ENCODE data around the gene MMP12.
"Not testable (repeated sequence)": the region's sequence is repeated elsewhere in the genome, so short reads cannot be mapped to it uniquely, and the experiment has no call there.

MMP12 gene

DNA sequence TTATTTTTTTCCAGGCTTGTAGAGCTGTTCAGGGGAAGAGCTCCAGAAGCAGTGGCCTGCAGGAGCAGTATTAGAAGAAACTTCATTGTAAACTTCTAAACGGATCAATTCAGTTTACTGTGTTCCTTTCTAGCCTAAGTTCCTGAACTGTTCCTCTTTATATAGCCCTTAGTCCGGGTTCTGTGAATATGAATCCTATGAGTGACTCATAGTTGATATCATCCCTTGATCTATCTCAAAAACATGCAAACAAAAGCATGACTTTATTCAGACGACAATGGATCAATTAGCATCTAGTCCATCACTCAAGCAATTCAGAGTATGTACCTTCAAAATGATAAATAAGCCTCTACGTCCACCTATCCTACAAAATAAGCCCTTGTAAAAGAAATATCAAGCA is at the start of gene MMP12:
Gene MMP12 (minus strand): TSS at position 131 of the 400 bp plus-strand sequence. CDS start 45 bp downstream, at position 86.
- DNase-seq (ENCODE audit: low read depth in 3 of 3, low spot score in 1 of 3) = no peak

DNA sequence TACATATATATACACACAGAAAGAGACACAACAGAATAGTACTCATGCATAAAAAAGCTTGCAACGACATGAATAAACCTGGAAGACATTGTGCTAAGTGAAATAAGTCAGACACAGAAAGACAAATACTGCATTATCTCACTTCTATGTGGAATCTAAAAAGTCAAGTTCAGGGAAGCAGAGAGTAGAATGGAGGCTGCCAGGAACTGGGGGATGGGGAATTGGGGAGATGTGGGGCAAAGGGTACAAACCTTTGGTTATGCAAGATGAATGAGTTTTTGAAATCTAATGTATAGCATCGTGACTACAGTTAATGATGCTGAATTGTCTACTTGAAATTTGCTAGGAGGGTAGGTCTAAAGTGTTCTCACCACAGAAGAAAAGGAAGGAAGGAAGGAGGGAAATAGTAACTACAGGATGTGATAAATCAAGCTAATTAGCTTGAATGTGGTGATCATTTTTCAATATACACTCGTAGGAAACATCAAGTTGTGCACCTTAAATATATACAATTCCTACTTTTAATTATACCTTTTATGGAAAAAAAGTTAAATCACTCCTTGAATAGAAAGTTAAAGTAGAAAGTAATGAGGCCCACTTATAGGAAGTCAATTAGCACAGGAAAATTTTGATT is 46.9 kb upstream of the MMP12 start:
- DNase-seq (ENCODE audit: low read depth in 3 of 3, low spot score in 1 of 3) = no peak

DNA sequence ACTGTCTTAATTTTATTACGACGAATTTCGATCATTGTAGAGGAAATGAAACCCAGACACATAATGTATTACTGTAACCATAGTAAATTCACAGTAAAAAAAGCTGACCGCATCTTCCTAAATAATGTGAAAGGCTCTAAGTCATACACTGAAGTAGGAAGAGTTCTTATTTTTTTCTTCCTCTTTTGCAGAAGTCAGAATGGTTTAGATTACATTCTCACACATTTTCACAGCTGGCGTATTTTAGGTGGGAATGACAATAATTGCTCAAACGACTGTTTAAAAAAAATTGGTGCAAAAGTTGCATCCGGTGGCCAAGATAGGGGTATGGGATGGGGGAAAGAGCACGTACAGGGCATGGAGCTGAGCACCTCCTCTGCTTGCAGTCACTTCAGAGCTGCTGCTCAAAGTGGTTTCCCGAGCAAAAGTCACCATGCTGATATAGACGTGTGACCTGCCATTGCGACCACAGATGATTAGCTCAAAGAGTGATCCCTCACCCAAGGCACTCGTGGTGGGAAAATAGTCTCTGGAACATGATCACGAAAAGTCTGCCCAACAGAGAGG is 45.4 kb upstream of the MMP12 start:
- no peak for DNase-seq (ENCODE audit: low read depth in 3 of 3, low spot score in 1 of 3)

DNA sequence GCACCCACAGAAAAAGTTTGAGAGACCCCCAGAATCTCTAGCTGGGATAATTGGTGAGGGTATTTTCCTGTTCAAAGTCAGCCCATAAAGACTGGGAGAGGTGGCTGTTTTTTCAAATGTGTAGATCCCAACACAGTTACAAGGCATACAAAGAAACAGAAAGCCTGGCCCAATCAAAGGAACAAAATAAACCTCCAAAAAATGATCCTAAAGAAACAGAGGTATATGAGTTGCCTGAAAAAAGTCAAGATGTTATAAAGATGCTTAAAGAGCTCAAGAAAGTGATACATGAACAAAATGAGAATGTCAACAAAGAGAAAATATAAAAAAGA is 40.2 kb upstream of the MMP12 start:
- DNase-seq (ENCODE audit: low read depth in 3 of 3, low spot score in 1 of 3) = no peak

DNA sequence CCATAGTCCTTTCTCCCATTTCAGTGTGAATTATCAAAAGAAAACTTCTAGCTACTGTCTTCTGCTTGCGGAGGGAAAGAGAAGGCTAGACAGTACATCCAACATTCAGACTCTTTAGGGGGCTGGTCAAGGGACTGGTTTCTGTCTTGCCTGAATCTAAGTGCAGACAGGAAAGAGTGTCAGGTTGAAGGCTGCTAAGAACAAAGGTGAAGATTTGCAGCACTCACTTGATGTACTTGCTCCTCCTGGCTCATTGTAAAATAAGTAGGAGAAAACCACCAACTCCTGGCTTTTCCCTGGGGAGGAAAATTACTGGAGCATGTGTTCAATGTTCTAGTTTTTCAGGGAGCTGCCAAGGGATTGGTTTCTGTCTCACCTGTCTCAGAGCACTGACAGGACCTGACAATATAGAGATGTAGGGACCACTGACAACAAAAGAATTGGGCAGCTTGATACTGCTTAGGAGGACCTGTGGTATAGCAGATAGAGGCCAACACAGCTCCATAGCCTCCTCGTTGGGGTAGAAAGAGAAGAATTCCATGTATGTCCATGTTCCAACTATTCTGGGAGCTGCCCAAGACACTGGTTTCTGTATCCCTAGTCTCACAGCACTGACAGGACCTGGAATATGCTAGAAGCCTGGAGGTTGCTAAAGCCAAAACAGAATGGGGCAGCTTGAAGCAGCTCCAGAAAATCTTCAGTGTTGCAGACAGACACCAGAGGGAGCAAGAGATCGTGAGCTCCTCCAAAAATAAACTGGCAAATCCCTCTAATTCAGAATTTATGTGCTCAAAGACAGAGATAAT is 39.7 kb upstream of the MMP12 start:
- no peak for DNase-seq (ENCODE audit: low read depth in 3 of 3, low spot score in 1 of 3)

DNA sequence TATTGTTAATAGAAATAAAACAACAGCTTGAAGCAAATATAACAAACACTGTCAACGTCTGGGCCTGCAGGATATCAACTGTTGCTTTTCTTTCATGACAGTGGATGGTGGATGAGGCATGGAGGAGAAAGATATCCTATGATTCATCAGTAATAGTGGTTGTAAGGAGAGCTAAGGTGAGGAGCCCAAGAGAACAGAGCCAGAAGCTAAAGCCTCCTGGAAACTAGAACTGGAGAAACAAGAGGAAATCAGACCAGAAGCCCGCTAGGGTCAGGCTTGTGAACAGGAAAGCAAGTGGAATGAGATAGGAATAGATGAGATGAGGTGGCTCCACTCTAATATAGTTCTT is 37.7 kb upstream of the MMP12 start:
- DNase-seq (ENCODE audit: low read depth in 3 of 3, low spot score in 1 of 3) = no peak

DNA sequence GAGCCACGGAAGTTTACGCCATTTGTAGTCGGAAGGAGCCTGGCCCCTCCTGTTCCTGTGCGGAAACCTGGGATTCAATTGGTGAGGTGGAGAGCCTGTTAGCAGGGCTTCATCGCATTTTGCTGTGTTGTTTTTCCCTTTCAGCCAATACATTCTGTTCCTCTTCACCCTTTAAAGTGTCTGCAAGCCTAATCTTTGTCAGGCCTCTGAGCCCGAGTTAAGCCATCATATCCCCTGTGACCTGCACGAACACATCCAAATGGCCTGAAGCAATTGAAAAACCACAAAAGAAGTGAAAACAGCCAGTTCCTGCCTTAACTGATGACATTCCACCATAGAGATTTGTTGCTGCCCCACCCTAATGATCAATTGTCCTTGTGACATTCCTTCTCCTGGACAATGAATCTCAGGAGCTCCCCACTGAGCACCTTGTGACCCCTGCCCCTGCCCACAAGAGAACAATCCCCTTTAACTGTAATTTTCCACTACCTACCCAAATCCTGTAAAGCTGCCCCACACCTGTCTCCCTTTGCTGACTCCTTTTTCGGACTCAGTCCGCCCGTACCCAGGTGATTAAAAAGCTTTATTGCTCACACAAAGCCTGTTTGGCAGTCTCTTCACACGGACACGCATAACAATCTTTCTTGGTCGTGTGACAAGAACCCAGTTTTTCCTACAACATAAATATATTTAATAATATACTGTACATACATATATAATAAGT is 37.1 kb upstream of the MMP12 start:
- DNase-seq (ENCODE audit: low read depth in 3 of 3, low spot score in 1 of 3) = no peak

DNA sequence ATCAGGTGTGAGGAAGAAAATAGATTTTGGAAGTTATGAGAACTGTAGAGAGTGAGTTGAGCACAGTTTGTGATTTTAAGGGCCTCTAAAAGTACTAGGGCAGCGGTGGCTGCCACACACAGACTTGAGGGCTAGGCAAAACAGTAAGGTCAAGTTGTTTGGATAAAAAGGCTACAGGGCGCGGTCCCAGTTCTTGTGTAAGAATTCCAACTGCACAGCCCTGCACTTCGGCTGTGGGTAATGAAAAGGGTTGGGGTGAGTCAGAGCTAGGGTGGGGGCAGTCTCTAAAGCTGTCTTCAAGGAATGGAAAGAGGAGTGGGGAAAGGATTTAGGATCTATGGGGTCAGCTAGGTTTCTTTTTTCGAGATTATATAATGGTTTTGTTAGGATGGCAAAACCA is 31.1 kb upstream of the MMP12 start:
- DNase-seq (ENCODE audit: low read depth in 3 of 3, low spot score in 1 of 3) = not testable (repeated sequence)

DNA sequence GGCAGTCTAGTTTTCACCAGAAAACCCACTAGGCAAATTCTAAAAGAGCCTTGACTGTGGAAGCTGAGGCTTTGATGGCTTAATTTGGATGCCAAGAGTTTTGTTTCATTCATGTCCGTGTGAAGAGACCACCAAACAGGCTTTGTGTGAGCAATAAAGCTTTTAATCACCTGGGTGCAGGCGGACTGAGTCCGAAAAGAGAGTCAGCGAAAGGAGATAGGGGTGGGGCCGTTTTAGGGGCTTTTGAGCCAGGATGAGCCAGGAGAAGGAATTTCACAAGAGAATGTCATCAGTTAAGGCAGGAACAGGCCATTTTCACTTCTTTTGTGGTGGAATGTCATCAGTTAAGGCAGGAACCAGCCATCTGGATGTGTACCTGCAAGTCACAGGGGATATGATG is 29.1 kb upstream of the MMP12 start:
- not testable (repeated sequence) for DNase-seq (ENCODE audit: low read depth in 3 of 3, low spot score in 1 of 3)

DNA sequence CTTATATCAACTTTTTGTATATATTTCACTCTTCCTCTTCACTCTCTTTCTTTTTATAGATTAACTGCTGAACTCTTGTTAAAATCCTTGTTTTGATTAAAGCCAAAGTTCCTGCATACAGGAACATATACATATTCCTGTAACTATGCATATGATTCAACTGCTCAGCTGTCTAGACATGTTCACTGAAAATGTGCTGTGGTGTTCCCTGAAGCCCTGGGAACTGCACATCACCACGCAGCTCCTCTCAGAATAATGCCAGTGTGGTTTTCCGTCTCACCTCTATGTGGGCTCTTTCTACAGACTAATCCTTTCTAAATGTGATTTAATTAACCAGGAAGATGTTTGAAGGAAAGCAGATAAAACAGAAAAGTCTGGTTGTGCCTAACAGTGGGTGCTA is 25.6 kb upstream of the MMP12 start:
- no peak for DNase-seq (ENCODE audit: low read depth in 3 of 3, low spot score in 1 of 3)

DNA sequence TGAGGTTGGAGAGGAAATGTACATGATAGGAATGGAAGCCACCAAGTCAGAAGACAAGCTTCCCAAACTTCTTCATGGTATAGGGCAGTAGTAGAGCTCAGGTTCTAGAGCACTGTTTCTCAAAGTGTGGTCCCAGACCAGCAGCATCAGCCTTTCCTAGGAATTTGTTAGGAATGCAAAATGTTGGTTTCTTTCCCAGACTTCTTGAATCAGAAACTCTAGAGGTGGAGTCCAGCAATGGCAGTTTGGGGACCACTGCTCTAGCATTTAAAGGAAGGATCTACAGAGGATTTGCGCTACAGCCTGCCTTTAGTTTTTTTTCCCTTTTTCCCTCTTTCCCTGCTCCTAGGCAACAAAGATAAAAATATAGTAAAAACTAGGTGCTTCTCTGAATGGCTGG is 17.0 kb upstream of the MMP12 start:
- no peak for DNase-seq (ENCODE audit: low read depth in 3 of 3, low spot score in 1 of 3)

DNA sequence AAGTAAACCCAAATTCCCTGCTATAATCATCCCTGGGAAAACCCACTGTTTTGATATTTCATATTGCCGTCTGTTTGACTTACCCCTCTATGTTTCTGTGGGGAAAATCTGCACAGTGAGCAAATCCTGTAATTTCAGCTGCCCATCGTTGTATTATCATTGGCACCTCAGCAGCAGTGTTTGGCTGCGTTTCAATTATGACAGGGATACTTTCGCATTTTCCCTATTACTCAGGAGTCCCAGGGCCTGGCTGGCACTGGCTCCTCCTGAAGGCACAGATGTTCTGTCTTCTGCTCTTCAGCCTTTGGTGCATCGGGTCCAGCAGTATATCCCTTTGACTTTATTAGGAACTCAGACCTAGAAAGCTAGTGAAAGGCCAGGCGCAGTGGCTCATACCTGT is 12.2 kb upstream of the MMP12 start:
- no peak for DNase-seq (ENCODE audit: low read depth in 3 of 3, low spot score in 1 of 3)

DNA sequence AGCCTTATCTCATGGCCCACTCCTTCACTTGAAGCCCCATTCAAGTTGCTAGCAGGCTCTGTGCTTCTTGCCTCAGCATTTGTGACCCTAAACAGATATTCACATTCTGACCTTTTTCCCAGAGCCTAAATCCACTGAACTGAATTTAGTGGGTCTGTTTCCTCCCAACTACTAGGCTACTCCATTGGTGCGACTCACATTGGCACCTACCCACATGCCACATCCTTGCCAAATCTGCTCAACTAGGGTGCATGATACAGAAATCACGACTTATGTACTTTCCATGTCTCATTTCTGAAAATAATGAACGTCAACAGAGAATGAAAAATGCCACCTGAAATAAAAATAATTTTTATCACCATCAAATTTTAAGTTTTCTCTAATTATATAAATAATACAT is 8.4 kb upstream of the MMP12 start:
- no peak for DNase-seq (ENCODE audit: low read depth in 3 of 3, low spot score in 1 of 3)

DNA sequence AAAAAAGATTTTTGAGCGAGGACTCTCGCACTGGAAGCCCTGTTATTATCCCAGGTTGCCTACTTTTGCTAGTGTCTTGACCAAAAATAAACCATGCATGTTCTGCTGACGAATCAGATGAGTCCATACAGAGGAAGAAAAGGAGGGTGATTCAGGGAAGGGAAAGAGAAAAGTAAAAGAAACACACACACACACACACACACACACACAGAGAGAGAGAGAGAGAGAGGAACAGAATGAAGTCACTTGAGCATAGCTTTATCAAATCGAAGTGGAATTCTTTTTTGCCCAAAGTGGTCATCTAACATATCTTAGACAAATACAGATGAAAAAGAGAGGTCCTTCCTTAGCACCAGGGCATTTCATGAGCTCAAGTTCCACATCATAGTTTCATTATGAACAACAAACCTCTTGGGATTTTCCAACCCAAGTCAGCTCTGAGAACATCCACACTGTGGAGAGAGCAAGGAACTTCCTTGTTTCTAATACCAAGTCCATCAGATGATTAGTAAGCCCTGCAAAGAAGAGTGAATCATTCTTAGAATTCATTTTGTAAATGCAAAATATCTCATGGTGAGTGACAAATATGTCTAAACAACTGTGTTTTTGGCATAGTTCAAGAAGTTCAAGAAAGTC is 7.7 kb upstream of the MMP12 start:
- DNase-seq (ENCODE audit: low read depth in 3 of 3, low spot score in 1 of 3) = no peak

DNA sequence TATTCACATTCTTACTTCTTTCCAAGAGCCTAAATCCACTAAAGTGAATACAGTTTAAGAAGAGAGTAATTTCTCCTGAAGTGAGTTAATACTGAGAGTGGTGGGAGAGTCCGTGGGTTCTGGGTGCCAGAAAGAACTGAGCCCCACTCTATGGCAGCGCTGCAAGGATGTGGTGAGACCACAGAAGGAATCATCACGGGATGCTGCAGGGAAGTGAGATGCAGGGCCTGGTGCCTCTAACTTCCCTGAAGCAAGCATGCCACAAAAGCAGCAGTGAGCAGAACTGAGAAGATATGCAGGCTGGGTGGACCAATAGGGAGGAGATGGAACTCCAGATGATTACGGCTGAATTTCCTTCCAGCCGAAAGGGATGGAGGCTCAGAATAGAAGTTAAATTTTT is 5.0 kb upstream of the MMP12 start:
- DNase-seq (ENCODE audit: low read depth in 3 of 3, low spot score in 1 of 3) = no peak

DNA sequence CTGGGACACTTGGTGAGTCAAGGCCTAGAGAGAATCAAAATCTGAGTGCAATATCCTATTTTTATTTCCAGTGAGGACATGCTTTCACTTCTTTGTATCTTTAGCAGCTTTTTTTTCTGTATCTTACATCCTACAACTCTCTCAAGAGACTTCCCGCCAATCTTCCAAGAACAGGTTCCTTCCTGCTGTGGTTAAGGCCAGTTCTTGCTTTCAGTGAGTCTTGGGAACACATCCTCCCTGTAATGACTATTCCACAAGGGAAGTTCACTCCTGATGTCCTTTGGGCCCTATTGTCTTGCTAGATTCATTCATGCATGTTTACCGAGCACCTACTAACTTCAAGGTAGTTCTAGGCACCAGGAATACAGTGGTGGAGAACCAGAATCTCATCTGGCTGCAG is 3.8 kb upstream of the MMP12 start:
- no peak for DNase-seq (ENCODE audit: low read depth in 3 of 3, low spot score in 1 of 3)

DNA sequence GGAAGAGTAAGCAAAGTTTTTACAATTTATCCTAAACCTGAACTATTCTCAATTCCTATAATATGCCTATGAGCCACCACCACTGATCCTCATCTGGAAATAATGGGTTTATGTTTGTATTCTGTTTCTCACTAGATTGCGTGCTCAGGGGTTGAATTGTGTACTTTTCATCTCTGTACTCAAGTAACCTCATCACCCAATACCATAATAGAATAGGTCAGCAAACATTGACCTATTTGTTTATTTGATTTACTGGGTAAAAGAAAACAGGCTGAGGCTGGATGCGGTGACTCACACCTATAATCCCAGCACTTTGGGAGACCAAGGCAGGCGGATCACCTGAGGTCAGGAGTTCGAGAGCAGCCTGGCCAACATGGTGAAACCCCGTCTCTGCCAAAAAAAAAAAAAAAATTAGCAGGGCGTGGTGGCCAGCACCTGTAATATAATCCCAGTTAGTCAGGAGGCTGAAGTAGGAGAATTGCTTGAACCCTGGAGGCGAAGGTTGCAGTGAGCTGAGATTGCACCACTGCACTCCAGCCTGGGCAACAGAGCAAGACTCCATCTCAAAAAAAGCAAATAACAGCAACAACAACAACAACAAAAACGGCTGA is 5.3 kb downstream of the MMP12 start:
- DNase-seq (ENCODE audit: low read depth in 3 of 3, low spot score in 1 of 3) = not testable (repeated sequence)

DNA sequence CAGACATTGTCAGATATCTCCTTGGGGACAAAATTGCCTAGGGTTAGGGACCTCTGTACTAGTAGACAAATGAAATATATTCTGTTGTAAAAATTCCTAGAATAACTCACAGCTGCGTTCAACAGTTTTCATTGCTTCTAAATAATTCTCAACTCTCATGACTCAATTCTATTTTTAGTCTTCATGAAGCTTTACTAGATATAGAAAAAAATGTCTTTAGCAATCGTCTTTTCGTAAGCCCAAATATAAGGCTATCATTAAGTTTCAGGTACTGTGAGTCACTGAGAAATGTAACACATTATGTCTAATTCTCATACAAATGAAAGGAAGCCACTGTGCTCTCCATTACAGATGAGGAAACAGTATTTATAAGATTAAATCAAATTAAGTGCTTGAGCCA is 6.4 kb downstream of the MMP12 start:
- DNase-seq (ENCODE audit: low read depth in 3 of 3, low spot score in 1 of 3) = no peak

DNA sequence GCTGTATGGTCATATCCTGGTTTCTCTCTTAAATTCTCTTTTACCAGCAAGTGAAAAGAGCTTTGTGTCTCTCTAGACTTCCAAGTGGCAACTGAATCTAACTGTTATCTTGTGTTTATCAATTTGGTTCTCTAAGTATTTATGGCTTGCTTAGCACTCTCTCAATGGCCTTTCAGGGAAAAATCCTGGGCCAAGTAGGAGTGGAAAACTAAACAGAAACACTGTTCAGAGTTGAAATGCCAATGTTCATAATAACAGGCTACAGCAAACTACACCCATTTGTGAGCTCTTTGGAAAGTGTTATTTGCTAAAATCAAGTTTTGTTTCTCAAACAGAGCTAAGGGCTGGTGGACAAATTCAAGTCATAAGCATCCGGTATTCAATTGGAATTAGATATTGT is 10.1 kb downstream of the MMP12 start:
- no peak for DNase-seq (ENCODE audit: low read depth in 3 of 3, low spot score in 1 of 3)

DNA sequence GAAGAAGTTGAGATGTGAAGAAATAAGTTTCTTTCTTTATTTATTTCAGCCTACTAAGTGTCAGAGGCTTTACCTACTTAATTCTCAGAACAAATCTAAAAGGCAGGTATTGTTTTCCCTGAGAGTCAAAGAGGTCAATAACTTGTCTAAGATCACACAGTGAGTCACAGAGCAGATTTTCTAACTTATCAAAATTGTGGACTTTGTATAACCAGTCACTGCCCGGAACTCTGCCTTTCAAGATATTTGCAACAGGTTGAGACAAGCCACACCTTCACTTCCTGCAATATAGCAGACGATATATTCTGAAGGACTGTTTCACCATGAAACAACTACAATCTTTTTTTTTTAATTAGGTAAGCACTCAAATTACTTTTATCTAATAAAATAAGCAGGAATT is 20.8 kb downstream of the MMP12 start:
- DNase-seq (ENCODE audit: low read depth in 3 of 3, low spot score in 1 of 3) = no peak

DNA sequence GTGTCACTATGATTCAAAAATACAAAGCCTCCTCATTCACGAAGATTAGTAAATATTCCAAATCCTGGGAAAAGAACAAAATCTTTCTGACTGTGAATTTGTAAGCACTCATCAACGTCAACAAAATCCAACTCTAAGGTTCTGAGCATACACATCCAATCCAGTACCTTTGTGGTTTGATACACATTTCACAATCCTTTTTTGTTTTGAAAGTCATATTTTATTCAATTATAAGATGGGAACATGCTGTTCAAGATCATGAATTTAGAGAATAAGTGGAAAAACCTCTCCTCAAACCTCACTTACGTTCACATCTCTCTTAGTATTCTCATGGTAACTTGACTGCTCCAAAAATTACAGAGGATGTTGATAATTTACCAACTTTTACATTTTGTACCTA is 21.7 kb downstream of the MMP12 start:
- DNase-seq (ENCODE audit: low read depth in 3 of 3, low spot score in 1 of 3) = no peak
